Measurements from ENCODE around the gene OR4C5.
"Not testable (repeated sequence)": the region's sequence is repeated elsewhere in the genome, so short reads cannot be mapped to it uniquely, and the experiment has no call there.

OR4C5 gene

DNA sequence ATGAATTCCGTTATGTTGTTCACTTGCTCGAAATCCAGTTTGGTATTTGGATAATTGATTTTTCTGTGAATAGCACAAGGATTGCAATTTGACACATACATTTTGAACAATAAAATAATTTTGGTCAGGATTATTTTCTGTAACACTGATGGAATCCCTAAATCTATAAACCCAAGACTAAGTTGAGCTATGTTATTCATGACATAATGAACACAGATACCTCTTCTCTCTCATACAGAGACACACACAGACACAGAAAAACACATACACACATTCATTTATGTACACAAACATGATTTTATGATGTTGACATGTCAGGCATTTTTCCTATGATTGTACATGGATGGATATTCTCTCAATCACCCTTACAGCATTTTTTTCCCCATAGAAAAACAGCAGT is at the start of gene OR4C5:
TSS of gene OR4C5 (minus strand) at position 101 of the 400 bp plus-strand sequence. CDS start at position 101, 0 bp downstream.
- in situ Hi-C loops (cut with MboI; ENCODE audit: low sequenced_read_pairs, unreplicated experiment), result no loop called here
- TF ChIP-seq, protein P1, sequence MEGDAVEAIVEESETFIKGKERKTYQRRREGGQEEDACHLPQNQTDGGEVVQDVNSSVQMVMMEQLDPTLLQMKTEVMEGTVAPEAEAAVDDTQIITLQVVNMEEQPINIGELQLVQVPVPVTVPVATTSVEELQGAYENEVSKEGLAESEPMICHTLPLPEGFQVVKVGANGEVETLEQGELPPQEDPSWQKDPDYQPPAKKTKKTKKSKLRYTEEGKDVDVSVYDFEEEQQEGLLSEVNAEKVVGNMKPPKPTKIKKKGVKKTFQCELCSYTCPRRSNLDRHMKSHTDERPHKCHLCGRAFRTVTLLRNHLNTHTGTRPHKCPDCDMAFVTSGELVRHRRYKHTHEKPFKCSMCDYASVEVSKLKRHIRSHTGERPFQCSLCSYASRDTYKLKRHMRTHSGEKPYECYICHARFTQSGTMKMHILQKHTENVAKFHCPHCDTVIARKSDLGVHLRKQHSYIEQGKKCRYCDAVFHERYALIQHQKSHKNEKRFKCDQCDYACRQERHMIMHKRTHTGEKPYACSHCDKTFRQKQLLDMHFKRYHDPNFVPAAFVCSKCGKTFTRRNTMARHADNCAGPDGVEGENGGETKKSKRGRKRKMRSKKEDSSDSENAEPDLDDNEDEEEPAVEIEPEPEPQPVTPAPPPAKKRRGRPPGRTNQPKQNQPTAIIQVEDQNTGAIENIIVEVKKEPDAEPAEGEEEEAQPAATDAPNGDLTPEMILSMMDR (IDR thresholded peaks at IDR 0.05; ENCODE audit: borderline replicate concordance, control extremely low read depth, extremely low read depth, insufficient read depth, missing control alignments), result no peak

DNA sequence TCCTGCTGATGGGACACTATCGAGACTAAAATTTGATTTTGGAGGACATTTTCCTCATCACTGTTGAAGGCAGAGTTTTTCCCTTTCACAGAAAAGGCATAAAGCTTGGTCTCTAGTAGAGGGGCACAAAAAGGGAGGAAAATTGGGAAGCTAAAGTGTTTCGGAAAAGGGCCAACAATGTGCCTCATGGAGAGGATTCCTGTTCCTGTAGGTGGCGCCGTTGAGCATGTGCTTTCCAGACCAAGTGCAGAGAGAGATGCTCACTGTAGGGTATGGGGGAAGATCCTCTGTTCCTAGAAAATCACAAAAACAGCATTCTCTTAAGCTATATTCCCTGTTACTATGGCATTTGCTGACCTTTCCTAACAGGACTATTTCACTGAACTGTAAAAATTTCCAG is 18.4 kb upstream of the OR4C5 start:
- in situ Hi-C loops (cut with MboI; ENCODE audit: low sequenced_read_pairs, unreplicated experiment), result no loop called here

More for the DNA sequence above, at the start of gene OR4C5:
- no peak for DNase-seq (ENCODE audit: low spot score)

DNA sequence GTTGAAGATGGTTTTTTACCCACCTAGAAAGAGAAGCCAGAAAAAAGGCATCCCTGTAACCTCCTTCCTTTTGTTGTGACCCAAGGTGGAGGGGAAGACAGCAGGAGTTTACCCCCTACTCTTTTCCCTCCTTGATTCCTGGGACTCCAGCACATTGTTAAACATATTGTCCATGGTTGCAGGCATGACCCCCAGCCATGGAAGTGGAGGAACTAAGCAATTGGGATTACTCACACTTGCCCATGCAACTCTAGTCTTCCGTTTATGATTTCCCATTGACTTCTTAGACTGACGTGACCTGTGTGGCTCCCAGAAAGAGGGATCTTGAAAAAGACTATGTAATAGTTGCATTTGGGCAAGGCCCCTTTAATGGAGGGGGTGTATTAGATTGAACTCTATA is 17.9 kb upstream of the OR4C5 start:
- DNase-seq (ENCODE audit: low spot score); in situ Hi-C loops (cut with MboI; ENCODE audit: low sequenced_read_pairs, unreplicated experiment): not testable (repeated sequence)

More for the DNA sequence above, 18.4 kb upstream of the OR4C5 start:
- TF ChIP-seq, protein P1 (IDR thresholded peaks at IDR 0.05; ENCODE audit: borderline replicate concordance, control extremely low read depth, extremely low read depth, insufficient read depth, missing control alignments), result peak; percentile 16
- DNase-seq (ENCODE audit: low spot score), result no peak

DNA sequence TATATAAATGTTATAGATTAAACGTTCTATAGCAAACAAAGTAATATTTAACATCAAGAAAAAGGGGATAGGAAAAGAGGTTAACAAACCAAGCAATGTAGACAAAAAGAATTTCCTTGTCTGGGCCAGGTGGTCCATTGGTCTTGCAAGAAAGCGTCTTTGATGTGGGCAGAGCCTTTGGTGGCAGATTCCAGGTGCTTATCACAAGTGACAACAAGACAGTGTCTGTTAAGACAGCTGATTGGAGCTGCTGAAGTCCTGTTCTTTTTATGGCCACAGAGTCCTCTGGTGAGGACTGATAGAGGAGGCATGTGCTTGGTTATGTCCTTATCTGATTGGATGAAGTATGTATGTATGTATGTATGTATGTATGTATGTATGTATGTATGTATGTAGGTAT is 5.0 kb downstream of the OR4C5 start:
- in situ Hi-C loops (cut with MboI; ENCODE audit: low sequenced_read_pairs, unreplicated experiment); DNase-seq (ENCODE audit: low spot score): not testable (repeated sequence)

DNA sequence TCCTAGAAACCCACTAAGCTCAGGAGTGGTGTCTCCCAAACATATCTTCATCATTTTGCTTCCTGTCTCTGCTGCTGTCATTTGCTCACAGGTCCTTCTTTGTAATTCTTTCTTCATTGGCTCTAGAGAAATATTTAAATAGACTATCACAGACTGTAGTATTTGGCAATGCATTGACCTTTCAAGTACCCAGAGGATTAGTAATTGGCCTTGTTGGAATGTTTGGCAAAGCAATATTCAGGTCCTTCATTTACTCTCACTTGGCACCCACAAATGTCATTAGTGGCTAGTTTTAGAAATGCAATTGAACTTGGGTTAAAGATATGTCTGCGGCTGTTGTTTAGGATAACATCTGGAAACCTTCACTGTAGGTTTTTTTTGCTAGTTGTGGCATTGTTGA is 11.6 kb downstream of the OR4C5 start:
- TF ChIP-seq, protein P1 (IDR thresholded peaks at IDR 0.05; ENCODE audit: borderline replicate concordance, control extremely low read depth, extremely low read depth, insufficient read depth, missing control alignments), result no peak
- in situ Hi-C loops (cut with MboI; ENCODE audit: low sequenced_read_pairs, unreplicated experiment), result no loop called here
- DNase-seq (ENCODE audit: low spot score), result no peak

DNA sequence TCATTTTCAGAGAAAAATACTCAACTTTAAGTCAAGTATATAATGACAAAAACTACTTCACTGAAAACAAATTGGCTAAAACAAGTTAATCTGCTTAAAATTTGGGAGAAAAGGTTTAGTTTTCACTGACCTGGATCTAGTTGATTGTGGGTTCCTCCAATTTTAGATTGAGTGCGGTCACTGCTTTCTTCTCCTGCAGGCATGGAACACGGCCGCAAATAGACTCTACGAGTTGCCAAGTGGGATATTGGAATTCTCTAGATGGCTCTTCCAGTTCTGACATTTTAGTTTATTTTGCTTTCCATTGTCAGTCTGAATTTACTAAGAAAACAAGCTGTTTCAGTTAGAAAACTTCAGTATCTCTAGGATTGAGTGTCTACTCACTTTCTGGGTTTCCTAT is 12.3 kb downstream of the OR4C5 start:
- TF ChIP-seq, protein P1 (IDR thresholded peaks at IDR 0.05; ENCODE audit: borderline replicate concordance, control extremely low read depth, extremely low read depth, insufficient read depth, missing control alignments), result no peak
- no peak for DNase-seq (ENCODE audit: low spot score)
- in situ Hi-C loops (cut with MboI; ENCODE audit: low sequenced_read_pairs, unreplicated experiment), result no loop called here

DNA sequence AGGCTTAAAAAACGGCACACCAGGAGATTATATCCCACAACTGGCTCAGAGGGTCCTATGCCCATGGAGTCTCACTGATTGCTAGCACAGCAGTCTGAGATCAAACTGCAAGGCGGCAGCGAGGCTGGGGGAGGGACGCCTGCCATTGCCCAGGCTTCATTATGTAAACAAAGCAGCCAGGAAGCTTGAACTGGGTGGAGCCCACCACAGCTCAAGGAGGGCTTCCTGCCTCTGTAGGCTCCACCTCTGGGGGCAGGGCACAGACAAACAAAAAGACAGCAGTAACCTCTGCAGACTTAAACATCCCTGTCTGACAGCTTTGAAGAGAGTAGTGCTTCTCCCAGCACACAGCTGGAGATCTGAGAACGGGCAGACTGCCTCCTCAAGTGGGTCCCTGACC is 20.0 kb downstream of the OR4C5 start:
- DNase-seq (ENCODE audit: low spot score); in situ Hi-C loops (cut with MboI; ENCODE audit: low sequenced_read_pairs, unreplicated experiment): not testable (repeated sequence)

DNA sequence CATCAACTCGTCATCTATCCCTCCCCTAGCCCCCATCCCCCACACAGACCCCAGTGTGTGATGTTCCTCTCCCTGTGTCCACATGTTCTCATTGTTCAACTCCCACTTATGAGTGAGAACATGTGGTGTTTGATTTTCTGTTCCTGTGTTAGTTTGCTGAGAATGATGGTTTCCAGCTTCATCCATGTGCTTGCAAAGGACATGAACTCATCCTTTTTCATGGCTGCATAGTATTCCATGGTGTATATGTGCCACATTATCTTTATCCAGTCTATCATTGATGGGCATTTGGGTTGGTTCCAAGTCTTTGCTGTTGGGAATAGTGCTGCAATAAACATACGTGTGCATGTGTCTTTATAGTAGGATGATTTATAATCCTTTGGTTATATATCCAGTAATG is 23.8 kb downstream of the OR4C5 start:
- in situ Hi-C loops (cut with MboI; ENCODE audit: low sequenced_read_pairs, unreplicated experiment); DNase-seq (ENCODE audit: low spot score): not testable (repeated sequence)

DNA sequence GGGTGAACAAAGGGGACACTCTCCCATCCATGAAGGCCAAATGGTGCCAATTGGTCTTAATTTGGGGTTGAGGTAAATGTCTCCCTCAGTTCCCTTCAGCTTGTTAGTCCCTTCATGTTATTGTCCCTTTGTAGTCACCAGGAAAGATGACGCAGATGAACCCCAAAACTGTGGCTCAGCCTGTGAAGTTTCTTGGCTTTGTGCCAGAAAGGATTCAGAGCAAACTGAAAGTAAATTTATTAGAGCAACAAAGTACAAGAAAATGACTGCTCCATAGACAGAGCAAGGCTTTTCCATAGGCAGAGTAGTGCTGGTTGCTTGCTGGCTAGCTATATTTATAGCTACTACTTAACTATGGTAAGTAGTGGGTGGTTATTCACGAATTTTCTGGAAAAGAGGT is 24.8 kb downstream of the OR4C5 start:
- in situ Hi-C loops (cut with MboI; ENCODE audit: low sequenced_read_pairs, unreplicated experiment), result no loop called here
- TF ChIP-seq, protein P1 (IDR thresholded peaks at IDR 0.05; ENCODE audit: borderline replicate concordance, control extremely low read depth, extremely low read depth, insufficient read depth, missing control alignments), result no peak
- DNase-seq (ENCODE audit: low spot score), result no peak

DNA sequence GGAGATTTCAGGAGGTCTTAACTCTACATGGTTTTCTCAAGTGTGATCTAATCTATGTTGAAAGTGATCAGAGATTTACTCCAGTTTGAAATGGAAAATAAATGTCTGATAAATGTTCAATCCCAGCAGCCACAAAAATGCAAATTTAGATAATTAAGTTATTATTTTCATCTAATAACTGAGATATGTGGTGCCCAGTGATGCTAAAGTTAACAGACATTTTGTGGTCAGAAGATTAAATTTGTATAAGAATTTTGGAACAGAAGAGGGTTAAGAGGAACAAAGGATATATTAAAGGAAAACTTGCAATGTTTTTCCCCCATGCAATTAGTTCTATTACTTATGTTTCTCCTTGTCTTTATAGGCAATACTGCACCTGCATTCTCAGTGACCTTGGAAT is 41.6 kb downstream of the OR4C5 start, which contains the start of gene OR4C3:
TSS of gene OR4C3 (plus strand) at position 301 of the 400 bp plus-strand sequence. CDS start 102 bp downstream, outside the sequence.
- in situ Hi-C loops (cut with MboI; ENCODE audit: low sequenced_read_pairs, unreplicated experiment); DNase-seq (ENCODE audit: low spot score): not testable (repeated sequence)

DNA sequence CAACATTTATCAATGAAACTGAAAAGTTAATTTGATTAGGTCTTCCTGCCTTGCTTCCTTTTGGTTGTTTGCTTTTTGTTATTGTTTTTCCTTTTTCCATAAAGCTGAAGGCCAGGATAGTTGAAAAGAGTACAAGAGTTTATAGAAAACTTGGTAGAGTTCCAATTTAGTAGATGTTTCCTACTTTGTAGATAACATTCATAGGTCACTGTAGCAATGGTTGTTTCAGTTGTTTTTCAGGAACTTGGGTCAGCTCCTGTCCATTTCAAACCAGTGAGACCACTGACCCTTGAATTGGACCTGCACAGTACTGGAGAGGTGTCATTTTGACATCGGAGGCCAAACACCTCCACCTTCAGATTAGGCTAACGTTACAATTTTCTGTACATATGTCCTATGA is 46.5 kb downstream of the OR4C5 start:
- DNase-seq (ENCODE audit: low spot score); in situ Hi-C loops (cut with MboI; ENCODE audit: low sequenced_read_pairs, unreplicated experiment): not testable (repeated sequence)

Measured in GM13976 (cell line).